ENCODE measurements around the gene MAPK7.

The MAPK7 gene

GRCh38 chr17:19392303-19392702 is 14.0 kb downstream of the MAPK7 start:
- Mint-ChIP-seq H3K9me3 (no peaks in the 10 kb centered on the region), H3K36me3 (ENCODE audit: insufficient read depth) (no peaks in the 10 kb centered on the region), H3K27me3 (no peaks in the 10 kb centered on the region), H3K4me3 (no peak overlapping the region), H3K27ac (no peak overlapping the region), H3K4me1 (ENCODE audit: low read depth in 2 of 2) (peaks cover 3 to 4% of the 10 kb centered on the region in 2 donors)
- ATAC-seq (replicated peaks) (no peak), DNase-seq (no peak)

DNA sequence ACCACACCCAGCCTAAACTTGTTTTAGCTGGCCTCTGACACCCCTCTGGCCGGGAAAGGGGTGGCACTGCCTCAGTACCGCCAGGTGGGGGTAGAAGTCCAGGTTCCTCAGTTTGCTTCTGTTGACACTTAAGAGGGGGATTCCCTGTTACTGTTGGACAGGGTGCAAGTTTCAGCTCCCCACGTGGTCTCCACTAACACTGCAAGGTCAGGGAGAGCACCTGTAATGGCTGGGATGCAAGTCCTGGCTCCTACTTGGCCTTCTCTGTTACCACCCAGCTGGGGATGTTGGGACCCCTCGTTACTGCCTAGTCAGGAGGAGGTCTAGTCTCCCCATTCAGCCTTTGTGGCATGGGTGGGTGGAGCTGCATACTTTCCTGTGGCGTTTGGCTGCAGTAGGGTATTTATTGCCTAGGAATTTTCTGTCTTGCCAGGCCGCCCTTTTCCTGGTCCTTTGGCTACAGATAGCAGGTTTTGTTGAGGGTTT is 19.3 kb downstream of the MAPK7 start:
- no peak overlapping the region for H3K4me3 Mint-ChIP-seq
- H3K27me3 Mint-ChIP-seq: no peaks in the 10 kb centered on the region
- ATAC-seq (replicated peaks) (no peak), DNase-seq (no peak)
- no peaks in the 10 kb centered on the region for H3K36me3 Mint-ChIP-seq (ENCODE audit: insufficient read depth)
- no peak overlapping the region for H3K27ac Mint-ChIP-seq
- H3K4me1 Mint-ChIP-seq (ENCODE audit: low read depth in 2 of 2): no peaks in the 10 kb centered on the region
- H3K9me3 Mint-ChIP-seq: no peaks in the 10 kb centered on the region

DNA sequence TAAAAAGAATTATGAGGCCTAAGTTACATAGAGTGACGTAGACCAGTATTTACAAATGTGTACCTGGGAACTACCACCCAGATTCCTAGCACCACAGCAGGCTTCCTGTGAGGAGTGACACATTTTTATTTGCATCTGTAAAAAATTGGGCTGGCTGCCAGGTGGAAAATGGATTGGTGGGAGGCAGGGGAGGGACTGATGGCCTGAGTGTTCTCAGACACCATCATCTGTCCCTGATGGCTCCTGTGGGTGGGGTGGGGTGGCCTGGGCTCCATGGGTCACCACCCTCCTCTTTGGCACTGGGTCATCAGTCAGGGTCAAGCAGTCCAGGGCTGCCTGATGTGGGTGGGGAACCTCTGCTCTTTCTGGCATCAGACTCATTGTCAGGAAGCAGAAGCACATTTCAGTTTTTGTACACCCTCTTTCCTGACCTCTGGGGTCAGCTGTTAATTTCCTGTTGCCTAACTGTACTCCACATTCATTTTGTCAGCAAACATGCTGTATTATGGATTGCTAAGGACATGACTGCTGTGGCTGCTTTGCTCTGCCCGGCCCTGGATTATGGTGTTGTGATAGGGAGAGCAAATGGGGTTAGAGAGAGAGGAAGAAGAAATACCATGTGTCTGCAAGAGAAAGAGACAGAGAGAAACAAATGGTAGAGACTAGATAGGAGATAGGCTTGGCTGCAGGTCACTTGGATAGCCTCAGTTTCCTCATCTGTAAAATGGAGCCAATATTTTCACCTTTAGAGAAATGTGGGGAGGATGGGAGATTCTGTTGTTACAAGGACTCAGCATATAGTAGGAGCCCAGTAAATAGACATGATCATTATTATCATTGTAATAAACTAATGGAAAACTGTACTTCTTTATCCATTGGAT is 20.2 kb downstream of the MAPK7 start:
- Mint-ChIP-seq H3K4me3 (no peak overlapping the region), H3K4me1 (ENCODE audit: low read depth in 2 of 2) (no peaks in the 10 kb centered on the region), H3K36me3 (ENCODE audit: insufficient read depth) (no peaks in the 10 kb centered on the region), H3K9me3 (no peaks in the 10 kb centered on the region), H3K27ac (no peak overlapping the region), H3K27me3 (no peaks in the 10 kb centered on the region)
- DNase-seq: no peak
- ATAC-seq (replicated peaks): no peak

DNA sequence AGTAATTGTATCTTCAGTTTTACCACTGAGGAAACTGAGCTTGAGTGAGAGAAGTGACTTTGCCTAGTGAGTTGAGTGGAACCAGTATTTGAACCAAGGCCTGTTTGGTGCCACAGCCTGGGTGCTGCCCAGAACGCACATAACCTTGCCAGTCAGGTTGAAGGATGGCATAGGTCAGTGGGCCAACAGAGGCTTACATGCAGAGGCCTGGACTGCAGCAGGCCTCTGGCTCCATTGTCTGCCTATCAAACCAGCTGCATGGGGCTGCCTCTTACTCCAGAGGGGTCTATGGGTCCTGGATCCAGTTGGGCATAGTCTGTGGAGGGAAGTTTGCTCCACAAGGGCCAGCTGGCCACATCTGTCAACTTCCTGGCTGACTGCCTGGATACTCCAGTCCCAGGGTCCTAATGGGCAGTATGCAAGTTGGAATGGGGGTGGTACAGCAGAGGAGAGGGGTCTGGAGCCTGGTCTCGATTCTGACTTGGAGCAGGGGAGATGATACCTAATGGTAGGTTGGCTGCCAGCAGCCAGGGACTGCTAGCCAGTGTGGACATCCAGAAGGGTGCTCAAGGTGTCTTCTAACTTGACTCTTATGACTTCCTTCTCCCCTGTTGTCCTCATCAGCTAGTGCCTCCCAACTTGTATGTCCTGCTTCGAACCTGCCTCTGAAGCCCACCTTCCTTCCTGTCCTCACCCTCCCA is 21.6 kb downstream of the MAPK7 start:
- H3K27me3 Mint-ChIP-seq: no peaks in the 10 kb centered on the region
- no peaks in the 10 kb centered on the region for H3K4me1 Mint-ChIP-seq (ENCODE audit: low read depth in 2 of 2)

DNA sequence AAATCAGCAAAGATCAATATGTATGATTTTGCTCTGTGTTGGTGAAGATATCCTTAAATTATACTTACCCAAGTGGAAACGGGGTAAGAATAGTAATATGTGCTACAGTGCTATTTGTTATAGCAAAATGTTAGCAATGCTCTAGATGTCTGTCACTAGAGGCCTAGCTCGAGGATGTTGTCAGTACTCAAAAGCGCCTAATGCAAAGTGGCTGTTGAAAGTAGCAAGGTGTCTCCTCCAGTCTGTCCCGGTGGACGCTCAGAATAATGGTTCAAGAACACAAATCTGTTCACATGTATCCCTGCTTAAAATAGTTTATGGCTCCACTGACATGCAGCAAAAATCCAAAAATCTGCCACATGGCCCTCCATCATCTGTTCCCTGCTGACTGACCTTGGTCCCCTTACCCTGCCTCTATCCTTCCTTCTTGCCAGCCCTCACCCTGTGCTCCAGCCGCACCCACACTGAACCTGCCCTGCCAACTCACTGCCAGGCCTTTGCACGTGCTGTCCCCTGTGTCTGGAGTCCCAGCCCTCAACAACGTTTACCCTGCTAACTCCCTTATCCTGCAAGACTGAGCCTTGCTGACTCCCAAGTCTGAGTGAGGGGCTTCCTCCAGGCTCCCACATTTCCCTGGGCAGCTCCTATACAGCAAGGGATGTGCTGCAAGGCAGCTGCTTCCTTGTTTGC is 23.2 kb downstream of the MAPK7 start:
- Mint-ChIP-seq H3K27me3 (no peaks in the 10 kb centered on the region), H3K36me3 (ENCODE audit: insufficient read depth) (no peaks in the 10 kb centered on the region), H3K27ac (no peak overlapping the region), H3K4me1 (ENCODE audit: low read depth in 2 of 2) (no peaks in the 10 kb centered on the region), H3K9me3 (no peaks in the 10 kb centered on the region), H3K4me3 (no peak overlapping the region)
- DNase-seq: no peak
- no peak for ATAC-seq (replicated peaks)

More for the DNA sequence above, 21.6 kb downstream of the MAPK7 start:
- Mint-ChIP-seq H3K36me3 (ENCODE audit: insufficient read depth) (no peaks in the 10 kb centered on the region), H3K4me3 (no peak overlapping the region), H3K9me3 (no peaks in the 10 kb centered on the region), H3K27ac (no peak overlapping the region)
- ATAC-seq (replicated peaks) (no peak), DNase-seq (no peak)

- no peak for DNase-seq
- Mint-ChIP-seq H3K27me3 (no peaks in the 10 kb centered on the region), H3K4me3 (no peak overlapping the region), H3K9me3 (no peaks in the 10 kb centered on the region), H3K36me3 (ENCODE audit: insufficient read depth) (no peaks in the 10 kb centered on the region), H3K27ac (no peak overlapping the region), H3K4me1 (ENCODE audit: low read depth in 2 of 2) (no peaks in the 10 kb centered on the region)
- ATAC-seq (replicated peaks): no peak
Measured at GRCh38 chr17:19402171-19402570, 23.9 kb downstream of the MAPK7 start.

DNA sequence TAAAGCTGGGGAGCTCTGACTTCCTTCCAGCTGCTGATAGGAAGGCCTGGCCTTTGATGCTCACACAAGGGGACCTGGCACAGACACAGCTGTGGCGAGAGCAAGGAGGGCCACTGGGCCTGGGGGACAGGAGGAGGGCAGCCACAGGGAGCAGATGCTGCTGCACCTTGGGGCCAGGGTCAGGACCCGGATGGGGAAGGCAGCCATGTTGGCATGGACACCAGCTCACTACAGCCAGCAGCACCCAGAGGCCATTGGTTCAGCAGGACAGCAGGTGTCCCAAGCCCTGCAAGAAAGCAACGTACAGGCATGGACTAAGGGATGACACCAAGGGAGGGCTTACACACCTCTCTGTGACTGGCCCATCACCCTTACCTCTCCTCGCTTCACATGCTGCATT is 24.7 kb downstream of the MAPK7 start:
- Mint-ChIP-seq H3K9me3 (no peaks in the 10 kb centered on the region), H3K4me3 (no peak overlapping the region), H3K36me3 (ENCODE audit: insufficient read depth) (no peaks in the 10 kb centered on the region), H3K27ac (no peak overlapping the region), H3K27me3 (no peaks in the 10 kb centered on the region), H3K4me1 (ENCODE audit: low read depth in 2 of 2) (no peaks in the 10 kb centered on the region)
- no peak for ATAC-seq (replicated peaks)
- no peak for DNase-seq

DNA sequence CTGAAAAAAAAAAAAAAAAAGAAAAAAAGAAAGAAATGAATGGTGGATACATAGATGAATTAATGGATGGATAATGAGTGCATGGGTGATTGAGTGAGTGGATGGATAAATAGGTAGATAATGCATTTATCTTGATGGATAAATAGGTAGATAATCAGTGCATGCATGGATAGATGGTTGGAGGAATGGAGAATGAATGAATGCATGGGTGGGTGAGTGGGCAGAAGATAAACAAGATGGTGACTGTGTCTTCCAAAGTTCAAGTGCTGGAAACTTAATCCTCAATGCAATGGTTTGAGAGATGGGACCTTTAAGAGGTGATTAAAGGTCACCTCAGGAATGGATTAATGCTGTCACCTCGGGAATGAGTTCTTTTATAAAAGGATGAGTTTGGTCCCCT is 26.0 kb downstream of the MAPK7 start:
- DNase-seq: no peak
- Mint-ChIP-seq H3K36me3 (ENCODE audit: insufficient read depth) (no peaks in the 10 kb centered on the region), H3K9me3 (no peaks in the 10 kb centered on the region), H3K4me3 (no peak overlapping the region), H3K27me3 (no peaks in the 10 kb centered on the region), H3K4me1 (ENCODE audit: low read depth in 2 of 2) (no peaks in the 10 kb centered on the region), H3K27ac (no peak overlapping the region)
- no peak for ATAC-seq (replicated peaks)

- H3K36me3 Mint-ChIP-seq (ENCODE audit: insufficient read depth): no peaks in the 10 kb centered on the region
- H3K9me3 Mint-ChIP-seq: no peaks in the 10 kb centered on the region
- H3K27me3 Mint-ChIP-seq: no peaks in the 10 kb centered on the region
- H3K4me1 Mint-ChIP-seq (ENCODE audit: low read depth in 2 of 2): no peaks in the 10 kb centered on the region
- DNase-seq: no peak
- no peak overlapping the region for H3K4me3 Mint-ChIP-seq
- no peak overlapping the region for H3K27ac Mint-ChIP-seq
- ATAC-seq (replicated peaks): no peak
Measured at GRCh38 chr17:19405114-19405513, 26.8 kb downstream of the MAPK7 start.

- Mint-ChIP-seq H3K27me3 (peaks cover 0 to 21% of the 10 kb centered on the region in 2 donors), H3K4me3 (no peak overlapping the region), H3K4me1 (ENCODE audit: low read depth in 2 of 2) (no peaks in the 10 kb centered on the region), H3K27ac (no peak overlapping the region), H3K36me3 (ENCODE audit: insufficient read depth) (no peaks in the 10 kb centered on the region), H3K9me3 (no peaks in the 10 kb centered on the region)
- ATAC-seq (replicated peaks) (no peak), DNase-seq (no peak)
Measured at GRCh38 chr17:19407601-19408345, 29.5 kb downstream of the MAPK7 start.

- Mint-ChIP-seq H3K36me3 (ENCODE audit: insufficient read depth) (no peaks in the 10 kb centered on the region), H3K27me3 (peaks cover 0 to 27% of the 10 kb centered on the region in 2 donors), H3K4me1 (ENCODE audit: low read depth in 2 of 2) (no peaks in the 10 kb centered on the region), H3K9me3 (no peaks in the 10 kb centered on the region), H3K4me3 (no peak overlapping the region), H3K27ac (no peak overlapping the region)
- DNase-seq (no peak), ATAC-seq (replicated peaks) (no peak)
Measured at GRCh38 chr17:19408346-19408710, 30.0 kb downstream of the MAPK7 start.

DNA sequence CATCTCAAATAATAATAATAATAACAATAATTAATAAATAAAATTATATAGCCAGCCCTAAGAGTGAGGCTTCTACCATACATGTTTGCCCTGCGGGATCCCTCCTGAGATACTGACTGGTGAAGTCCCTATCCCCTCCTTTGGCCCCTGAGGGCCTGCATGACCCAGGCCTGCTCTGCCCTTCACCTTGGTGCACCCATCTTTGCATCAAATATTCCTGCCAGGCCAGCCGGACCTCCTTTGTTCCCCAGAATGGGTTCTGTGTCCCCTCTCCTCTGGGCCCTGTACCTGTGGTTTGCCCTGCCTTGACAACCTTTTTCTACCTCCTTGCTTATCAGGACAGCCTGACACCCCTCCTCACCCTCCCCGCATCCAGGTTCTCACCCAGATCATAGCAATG is 30.8 kb downstream of the MAPK7 start:
- Mint-ChIP-seq H3K4me1 (ENCODE audit: low read depth in 2 of 2) (no peaks in the 10 kb centered on the region), H3K27ac (no peak overlapping the region), H3K4me3 (no peak overlapping the region), H3K27me3 (peaks cover 0 to 34% of the 10 kb centered on the region in 2 donors), H3K36me3 (ENCODE audit: insufficient read depth) (no peaks in the 10 kb centered on the region), H3K9me3 (no peaks in the 10 kb centered on the region)
- ATAC-seq (replicated peaks) (no peak), DNase-seq (no peak)

DNA sequence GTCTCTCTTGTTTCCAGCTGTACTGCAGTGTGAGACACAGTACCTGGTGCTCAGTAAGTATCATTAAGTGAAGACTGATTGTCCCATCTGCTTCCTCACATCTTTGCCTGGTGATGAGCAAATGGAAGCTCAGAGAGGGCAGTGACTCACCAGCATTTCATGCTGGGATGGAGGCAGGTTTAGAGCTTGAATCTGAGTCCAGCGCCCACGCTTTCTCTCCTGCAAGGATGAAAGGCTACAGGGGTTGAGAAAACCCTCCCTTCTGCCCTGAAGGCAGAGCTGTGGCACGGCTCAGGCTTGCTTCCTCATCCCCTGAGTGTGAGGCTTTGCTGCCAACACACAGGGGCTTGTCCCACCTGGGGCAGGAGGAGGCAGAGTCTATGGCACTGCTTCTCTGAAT is 31.2 kb downstream of the MAPK7 start:
- Mint-ChIP-seq H3K4me3 (no peak overlapping the region), H3K4me1 (ENCODE audit: low read depth in 2 of 2) (no peaks in the 10 kb centered on the region), H3K36me3 (ENCODE audit: insufficient read depth) (no peaks in the 10 kb centered on the region), H3K27me3 (peaks cover 0 to 39% of the 10 kb centered on the region in 2 donors), H3K27ac (no peak overlapping the region), H3K9me3 (no peaks in the 10 kb centered on the region)
- DNase-seq: no peak
- ATAC-seq (replicated peaks): no peak
